Stomach (tissue), 4 donors: ENCODE results near the gene FRG2B.

Experiments
- EP300 ChIP-seq: sonication (generic); formaldehyde crosslinking; IDR thresholded peaks from one replicate; pipeline ENCODE4 v1.6.1; 2017; ENCODE audit warnings: antibody characterized with exemption
- POLR2A ChIP-seq, 4 donors: fragments of 450-650 bp; IDR thresholded peaks; one replicate each; pipeline ENCODE4 v1.6.1; 2016; ENCODE audit warnings: antibody characterized with exemption in 4 of 4, control low read depth in 2 of 4, mild to moderate bottlenecking in 1 of 4, moderate library complexity in 1 of 4
- POLR2AphosphoS5 ChIP-seq, 3 donors: sonication (generic); formaldehyde crosslinking; IDR thresholded peaks; one replicate each; pipeline ENCODE4 v1.6.1; 2016; ENCODE audit warnings: antibody characterized with exemption in 3 of 3
- TF ChIP-seq, protein P1 (sequence below), 7 experiments: fragments of 450-650 bp in 4 of 7; fragments of 200-600 bp in 3 of 7; sonication (generic) in 3 of 7; IDR thresholded peaks; one replicate each; pipeline ENCODE4 v1.5.1; 2016 to 2019; ENCODE audit warnings: antibody characterized with exemption in 7 of 7, control low read depth in 2 of 7, mild to moderate bottlenecking in 1 of 7

GRCh38 chr10:133600657-133601056 lies 25.9 kb downstream of the FRG2B start:
- no peak for TF ChIP-seq POLR2A (IDR thresholded peaks at IDR 0.05)
- TF ChIP-seq POLR2AphosphoS5 (IDR thresholded peaks at IDR 0.05): no peak
- TF ChIP-seq, protein P1, sequence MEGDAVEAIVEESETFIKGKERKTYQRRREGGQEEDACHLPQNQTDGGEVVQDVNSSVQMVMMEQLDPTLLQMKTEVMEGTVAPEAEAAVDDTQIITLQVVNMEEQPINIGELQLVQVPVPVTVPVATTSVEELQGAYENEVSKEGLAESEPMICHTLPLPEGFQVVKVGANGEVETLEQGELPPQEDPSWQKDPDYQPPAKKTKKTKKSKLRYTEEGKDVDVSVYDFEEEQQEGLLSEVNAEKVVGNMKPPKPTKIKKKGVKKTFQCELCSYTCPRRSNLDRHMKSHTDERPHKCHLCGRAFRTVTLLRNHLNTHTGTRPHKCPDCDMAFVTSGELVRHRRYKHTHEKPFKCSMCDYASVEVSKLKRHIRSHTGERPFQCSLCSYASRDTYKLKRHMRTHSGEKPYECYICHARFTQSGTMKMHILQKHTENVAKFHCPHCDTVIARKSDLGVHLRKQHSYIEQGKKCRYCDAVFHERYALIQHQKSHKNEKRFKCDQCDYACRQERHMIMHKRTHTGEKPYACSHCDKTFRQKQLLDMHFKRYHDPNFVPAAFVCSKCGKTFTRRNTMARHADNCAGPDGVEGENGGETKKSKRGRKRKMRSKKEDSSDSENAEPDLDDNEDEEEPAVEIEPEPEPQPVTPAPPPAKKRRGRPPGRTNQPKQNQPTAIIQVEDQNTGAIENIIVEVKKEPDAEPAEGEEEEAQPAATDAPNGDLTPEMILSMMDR (IDR thresholded peaks at IDR 0.05): no peak
- TF ChIP-seq EP300: no peak
